Nephron (organoid): Measurements from ENCODE around the gene DOCK10.
A peak's percentile ranks its signal among the peaks of the same experiment; 100 is the strongest.

Experiments
- H3K27ac Mint-ChIP-seq, 3 experiments: 2 replicates each; pipeline ENCODE4 v1.8.0; 2020; ENCODE audit warnings: mixed read lengths in 3 of 3, mild to moderate bottlenecking in 2 of 3, moderate library complexity in 1 of 3
- H3K27me3 Mint-ChIP-seq: 2 replicates; pipeline ENCODE4 v1.8.0; 2021; ENCODE audit warnings: low read depth, mild to moderate bottlenecking, moderate library complexity, mixed read lengths
- H3K36me3 Mint-ChIP-seq: 2 replicates; pipeline ENCODE4 v1.8.0; 2020; ENCODE audit warnings: low read depth, mixed read lengths
- H3K4me1 Mint-ChIP-seq: 2 replicates; pipeline ENCODE4 v1.8.0; 2020; ENCODE audit warnings: mixed read lengths
- H3K4me3 Mint-ChIP-seq, 3 experiments: 2 replicates each; pipeline ENCODE4 v1.8.0; 2020; ENCODE audit warnings: mild to moderate bottlenecking in 3 of 3, mixed read lengths in 3 of 3, moderate library complexity in 2 of 3
- H3K9me3 Mint-ChIP-seq: 2 replicates; pipeline ENCODE4 v1.8.0; 2020; ENCODE audit warnings: mixed read lengths
- CTCF ChIP-seq, 3 experiments: fragments of 200-600 bp; sonication (generic); IDR thresholded peaks; one replicate each; pipeline ENCODE4 v1.5.0; 2021; ENCODE audit warnings: antibody characterized with exemption in 3 of 3; ENCODE audit not compliant: unreplicated experiment in 3 of 3

The DOCK10 gene

GRCh38 chr2:224938651-224939182 is 103.6 kb downstream of the DOCK10 start:
- Mint-ChIP-seq H3K4me1 (peaks cover 56% of the 10 kb centered on the region), H3K36me3 (no peaks in the 10 kb centered on the region), H3K27me3 (no peaks in the 10 kb centered on the region), H3K9me3 (no peaks in the 10 kb centered on the region), H3K27ac (peak overlapping the region; percentile 17 to 70 (median 52)), H3K4me3 (peak overlapping the region in 2 of 3 experiments; percentile 21 to 56)
- no peak for TF ChIP-seq CTCF (IDR thresholded peaks at IDR 0.05; ENCODE audit: unreplicated experiment in 3 of 3)

GRCh38 chr2:224937887-224938286 is 104.4 kb downstream of the DOCK10 start:
- H3K4me3 Mint-ChIP-seq = no peak overlapping the region
- peak overlapping the region; percentile 5 to 70 (median 17) for H3K27ac Mint-ChIP-seq
- H3K4me1 Mint-ChIP-seq = peaks cover 64% of the 10 kb centered on the region
- H3K9me3 Mint-ChIP-seq = no peaks in the 10 kb centered on the region
- TF ChIP-seq CTCF (IDR thresholded peaks at IDR 0.05; ENCODE audit: unreplicated experiment in 3 of 3) = no peak
- H3K36me3 Mint-ChIP-seq = no peaks in the 10 kb centered on the region
- H3K27me3 Mint-ChIP-seq = no peaks in the 10 kb centered on the region

GRCh38 chr2:224934526-224935188 is 107.6 kb downstream of the DOCK10 start:
- Mint-ChIP-seq H3K4me1 (peaks cover 52% of the 10 kb centered on the region), H3K9me3 (no peaks in the 10 kb centered on the region), H3K4me3 (no peak overlapping the region), H3K36me3 (no peaks in the 10 kb centered on the region), H3K27ac (peak overlapping the region; percentile 67 to 86 (median 78)), H3K27me3 (no peaks in the 10 kb centered on the region)
- no peak for TF ChIP-seq CTCF (IDR thresholded peaks at IDR 0.05; ENCODE audit: unreplicated experiment in 3 of 3)

- Mint-ChIP-seq H3K9me3 (no peaks in the 10 kb centered on the region), H3K36me3 (no peaks in the 10 kb centered on the region), H3K4me3 (no peak overlapping the region), H3K27ac (peak overlapping the region in 2 of 3 experiments; percentile 67 to 86), H3K4me1 (peaks cover 43% of the 10 kb centered on the region), H3K27me3 (peaks cover 3% of the 10 kb centered on the region)
- no peak for TF ChIP-seq CTCF (IDR thresholded peaks at IDR 0.05; ENCODE audit: unreplicated experiment in 3 of 3)
Measured at GRCh38 chr2:224933431-224933830, 108.8 kb downstream of the DOCK10 start.

- H3K27me3 Mint-ChIP-seq = peaks cover 8% of the 10 kb centered on the region
- no peak for TF ChIP-seq CTCF (IDR thresholded peaks at IDR 0.05; ENCODE audit: unreplicated experiment in 3 of 3)
- no peak overlapping the region for H3K27ac Mint-ChIP-seq
Measured at GRCh38 chr2:224932522-224932921, 109.7 kb downstream of the DOCK10 start.

GRCh38 chr2:224931956-224932355 is 110.3 kb downstream of the DOCK10 start:
- H3K4me1 Mint-ChIP-seq = peaks cover 33% of the 10 kb centered on the region
- peaks cover 8% of the 10 kb centered on the region for H3K27me3 Mint-ChIP-seq
- H3K9me3 Mint-ChIP-seq = no peaks in the 10 kb centered on the region
- no peak overlapping the region for H3K27ac Mint-ChIP-seq
- no peak overlapping the region for H3K4me3 Mint-ChIP-seq
- no peak for TF ChIP-seq CTCF (IDR thresholded peaks at IDR 0.05; ENCODE audit: unreplicated experiment in 3 of 3)
- peaks cover 5% of the 10 kb centered on the region for H3K36me3 Mint-ChIP-seq

More at GRCh38 chr2:224932522-224932921, 109.7 kb downstream of the DOCK10 start:
- no peaks in the 10 kb centered on the region for H3K9me3 Mint-ChIP-seq
- H3K4me3 Mint-ChIP-seq = no peak overlapping the region
- peaks cover 34% of the 10 kb centered on the region for H3K4me1 Mint-ChIP-seq
- peaks cover 3% of the 10 kb centered on the region for H3K36me3 Mint-ChIP-seq
